ENCODE data around the gene ZIC1.

ZIC1 gene

GRCh38 chr3:147397155-147397874 lies 11.8 kb upstream of the ZIC1 start:
- no peak for DNase-seq

GRCh38 chr3:147397875-147398812 lies 11.0 kb upstream of the ZIC1 start:
- DNase-seq, result no peak

- DNase-seq, result no peak
Observed at GRCh38 chr3:147398813-147399534, 10.2 kb upstream of the ZIC1 start.

- DNase-seq, result no peak
Observed at GRCh38 chr3:147400111-147400510, 9.1 kb upstream of the ZIC1 start.

GRCh38 chr3:147400999-147401398 lies 8.2 kb upstream of the ZIC1 start:
- no peak for DNase-seq

- no peak for DNase-seq
Observed at GRCh38 chr3:147401421-147401820, 7.7 kb upstream of the ZIC1 start.

GRCh38 chr3:147402159-147402558 lies 7.0 kb upstream of the ZIC1 start:
- no peak for DNase-seq

GRCh38 chr3:147403511-147403910 lies 5.7 kb upstream of the ZIC1 start:
- DNase-seq, result no peak

- DNase-seq, result no peak
Observed at GRCh38 chr3:147404000-147404799, 5.0 kb upstream of the ZIC1 start.

GRCh38 chr3:147404800-147405230 lies 4.3 kb upstream of the ZIC1 start:
- no peak for DNase-seq

GRCh38 chr3:147405231-147406027 lies 3.7 kb upstream of the ZIC1 start:
- no peak for DNase-seq

- DNase-seq, result no peak
Observed at GRCh38 chr3:147406028-147406931, 2.9 kb upstream of the ZIC1 start, which contains the start of gene ZIC4. Gene ZIC4 (minus strand): TSS chr3:147406543. CDS start chr3:147402797, 3,746 bp downstream.

- DNase-seq, result no peak
Observed at GRCh38 chr3:147407114-147407497, 2.1 kb upstream of the ZIC1 start.

- no peak for DNase-seq
Observed at GRCh38 chr3:147407498-147408187, 1.5 kb upstream of the ZIC1 start.

- no peak for DNase-seq
Observed at GRCh38 chr3:147408188-147409100, 721 bp upstream of the ZIC1 start.

- DNase-seq, result no peak
Observed at GRCh38 chr3:147410116-147410525, 956 bp downstream of the ZIC1 start.

GRCh38 chr3:147410526-147411237 lies 1.5 kb downstream of the ZIC1 start:
- no peak for DNase-seq

- no peak for DNase-seq
Observed at GRCh38 chr3:147411238-147411814, 2.2 kb downstream of the ZIC1 start.

Data from amniotic stem cell (primary cell).